VCaP (cell line): Measurements from ENCODE around the gene DOCK4.

Experiments used
- H3K27ac ChIP-seq: fragments of 450-650 bp; 2 replicates; pipeline ENCODE4 v1.5.1; 2017
- TF ChIP-seq, protein P1 (sequence below): fragments of 450-650 bp; conservative IDR thresholded peaks from 2 replicates; pipeline ENCODE4 v1.5.1; 2017; ENCODE audit warnings: mild to moderate bottlenecking, moderate library complexity

Gene DOCK4

DNA sequence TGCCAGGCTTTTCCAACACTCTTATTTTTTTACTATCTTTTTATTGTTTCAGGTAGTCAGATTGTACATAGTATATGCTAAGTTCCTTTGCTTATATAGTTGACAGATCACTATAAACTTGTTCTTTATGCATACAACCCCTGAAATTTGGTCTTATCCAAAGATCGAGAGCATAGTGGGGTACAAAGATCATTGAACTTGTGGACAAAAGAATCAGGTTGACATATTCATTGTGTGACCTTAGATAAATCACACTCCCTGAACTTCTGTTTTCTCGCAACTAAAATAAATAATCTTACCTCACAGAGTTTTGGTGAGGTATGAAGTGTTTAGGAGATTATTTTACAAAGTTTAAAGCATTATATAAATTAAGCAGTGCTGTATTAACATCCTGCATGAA, 22.4 kb upstream of the DOCK4 start:
- TF ChIP-seq, protein P1, sequence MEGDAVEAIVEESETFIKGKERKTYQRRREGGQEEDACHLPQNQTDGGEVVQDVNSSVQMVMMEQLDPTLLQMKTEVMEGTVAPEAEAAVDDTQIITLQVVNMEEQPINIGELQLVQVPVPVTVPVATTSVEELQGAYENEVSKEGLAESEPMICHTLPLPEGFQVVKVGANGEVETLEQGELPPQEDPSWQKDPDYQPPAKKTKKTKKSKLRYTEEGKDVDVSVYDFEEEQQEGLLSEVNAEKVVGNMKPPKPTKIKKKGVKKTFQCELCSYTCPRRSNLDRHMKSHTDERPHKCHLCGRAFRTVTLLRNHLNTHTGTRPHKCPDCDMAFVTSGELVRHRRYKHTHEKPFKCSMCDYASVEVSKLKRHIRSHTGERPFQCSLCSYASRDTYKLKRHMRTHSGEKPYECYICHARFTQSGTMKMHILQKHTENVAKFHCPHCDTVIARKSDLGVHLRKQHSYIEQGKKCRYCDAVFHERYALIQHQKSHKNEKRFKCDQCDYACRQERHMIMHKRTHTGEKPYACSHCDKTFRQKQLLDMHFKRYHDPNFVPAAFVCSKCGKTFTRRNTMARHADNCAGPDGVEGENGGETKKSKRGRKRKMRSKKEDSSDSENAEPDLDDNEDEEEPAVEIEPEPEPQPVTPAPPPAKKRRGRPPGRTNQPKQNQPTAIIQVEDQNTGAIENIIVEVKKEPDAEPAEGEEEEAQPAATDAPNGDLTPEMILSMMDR = no peak
- no peak overlapping the region for H3K27ac ChIP-seq

DNA sequence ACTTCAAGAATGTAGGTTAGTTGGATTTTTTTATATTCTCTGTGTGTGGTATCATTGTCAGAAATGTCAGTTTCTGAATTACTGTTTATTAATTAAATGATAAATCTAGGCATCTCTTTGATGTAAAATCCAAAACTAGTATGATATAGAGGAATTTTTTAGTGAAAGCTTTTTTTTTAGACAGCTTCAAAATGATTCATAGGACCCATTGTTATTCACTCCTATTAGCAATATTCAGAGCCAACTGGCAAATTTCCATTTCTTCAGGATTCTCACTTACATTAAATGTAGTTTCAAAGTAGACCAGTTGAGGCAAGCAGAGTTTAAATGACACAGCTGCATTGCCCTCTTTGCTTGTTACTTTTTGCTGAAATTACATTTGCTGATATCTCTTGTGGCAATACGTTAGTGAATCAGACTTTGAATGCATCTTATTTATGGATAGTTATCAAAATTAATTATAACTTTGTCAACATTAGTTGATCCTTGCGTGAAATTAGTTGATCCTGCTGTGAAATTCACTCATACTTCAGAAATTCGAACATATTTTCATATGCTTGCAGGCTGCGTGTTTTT, 20.6 kb upstream of the DOCK4 start:
- H3K27ac ChIP-seq = no peak overlapping the region
- TF ChIP-seq, protein P1 = no peak

DNA sequence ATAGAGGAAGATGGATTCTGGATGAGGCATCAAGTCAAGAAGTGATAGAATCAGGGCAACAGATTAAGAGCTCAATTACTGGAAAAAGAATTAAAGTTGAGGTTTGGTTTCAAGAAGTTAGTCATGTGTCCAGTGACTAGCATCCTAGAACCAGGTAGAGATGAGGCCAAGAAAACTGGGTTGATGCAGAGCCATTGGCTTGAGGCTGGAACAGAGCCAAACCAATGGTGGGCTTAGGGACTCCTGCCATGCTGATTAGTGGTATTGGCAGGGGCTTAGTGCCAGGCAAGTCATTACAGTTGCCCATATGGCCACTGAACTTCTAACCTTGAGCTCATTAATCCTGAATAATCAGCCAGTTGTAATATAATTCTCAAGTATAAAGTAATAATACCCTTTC, 18.8 kb upstream of the DOCK4 start:
- no peak overlapping the region for H3K27ac ChIP-seq
- TF ChIP-seq, protein P1 = no peak

DNA sequence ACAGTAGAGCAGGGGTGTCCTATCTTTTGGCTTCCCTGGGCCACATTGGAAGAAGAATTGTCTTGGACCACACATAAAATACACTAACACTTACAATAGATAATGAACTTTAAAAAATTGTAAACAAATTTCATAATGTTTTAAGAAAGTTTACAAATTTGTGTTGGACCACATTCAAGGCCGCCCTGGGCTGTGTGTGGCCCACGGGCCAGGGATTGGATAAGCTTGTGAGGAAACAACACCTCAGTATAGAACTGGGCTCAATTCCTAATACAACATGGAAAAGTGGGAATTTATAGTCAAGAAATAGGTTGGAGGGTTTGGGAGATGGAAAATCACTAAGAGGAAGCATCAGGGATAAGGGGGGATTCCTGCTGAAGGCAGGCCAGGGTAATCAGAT, 18.0 kb upstream of the DOCK4 start:
- TF ChIP-seq, protein P1 = no peak
- no peak overlapping the region for H3K27ac ChIP-seq

DNA sequence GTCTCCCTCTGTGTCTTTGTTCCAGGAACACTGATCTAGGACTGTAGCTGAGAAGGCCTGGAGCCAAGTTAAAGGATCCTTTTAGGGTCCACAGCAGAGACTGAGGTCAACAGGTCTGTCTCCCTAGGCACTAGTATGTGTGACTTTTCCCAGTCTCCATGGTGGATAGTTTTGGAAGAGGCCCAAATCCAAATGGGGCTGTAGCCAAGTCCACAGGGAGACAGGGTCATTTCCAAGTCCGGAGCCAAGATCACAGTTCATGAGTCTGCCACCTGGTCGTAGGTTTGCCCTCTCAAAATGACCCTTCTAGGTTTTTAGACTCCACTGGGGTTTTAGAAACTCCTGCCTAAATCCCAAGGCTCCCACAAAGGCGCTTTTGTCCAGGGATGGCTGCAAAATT, 17.1 kb upstream of the DOCK4 start:
- H3K27ac ChIP-seq = no peak overlapping the region
- TF ChIP-seq, protein P1 = no peak

DNA sequence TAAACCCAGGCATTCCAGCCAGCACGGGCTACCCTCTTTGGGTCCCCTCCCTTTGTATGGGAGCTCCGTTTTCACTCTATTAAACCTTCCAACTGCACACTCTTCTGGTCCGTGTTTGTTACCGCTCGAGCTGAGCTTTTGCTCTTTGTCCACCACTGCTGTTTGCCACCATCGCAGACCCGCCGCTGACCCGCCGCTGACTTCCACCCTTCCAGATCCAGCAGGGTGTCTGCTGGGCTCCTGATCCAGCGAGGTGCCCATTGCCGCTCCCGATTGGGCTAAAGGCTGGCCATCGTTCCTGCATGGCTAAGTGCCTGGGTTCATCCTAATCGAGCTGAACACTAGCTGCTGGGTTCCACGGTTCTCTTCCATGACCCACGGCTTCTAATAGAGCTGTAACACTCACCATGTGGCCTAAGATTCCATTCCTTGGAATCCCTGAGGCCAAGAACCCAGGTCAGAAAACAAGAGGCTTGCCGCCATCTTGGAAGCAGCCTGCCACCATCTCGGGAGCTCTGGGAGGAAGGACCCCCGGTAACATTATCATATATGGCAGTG, 14.8 kb upstream of the DOCK4 start:
- no peak overlapping the region for H3K27ac ChIP-seq
- TF ChIP-seq, protein P1 = no peak

DNA sequence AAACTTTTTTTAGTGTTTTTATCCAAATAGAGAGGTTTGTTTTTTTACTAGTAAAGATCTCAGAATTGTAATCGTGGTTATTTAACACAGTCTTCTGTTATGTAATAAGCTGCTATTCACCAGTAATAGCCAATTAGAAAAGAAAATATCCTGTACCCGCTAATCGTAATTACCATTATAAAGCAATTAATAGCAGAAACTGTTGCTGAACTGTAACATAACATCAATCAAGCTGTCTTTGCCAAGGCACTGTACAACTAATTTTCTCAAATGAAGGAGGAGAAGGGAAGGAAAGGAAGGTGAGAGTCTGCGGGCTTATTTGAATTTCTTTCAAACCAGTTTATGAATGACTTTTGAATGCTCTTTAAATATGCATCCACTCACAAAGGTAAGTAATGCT, 9.6 kb upstream of the DOCK4 start:
- TF ChIP-seq, protein P1 = no peak
- no peak overlapping the region for H3K27ac ChIP-seq
